GM12872 (cell line): ENCODE results near the gene SLC22A16.
A peak's percentile ranks its signal among the peaks of the same experiment; 100 is the strongest.

Experiments used
- CTCF ChIP-seq: IDR thresholded peaks from 3 replicates; pipeline ENCODE4 v1.5.1; 2011; ENCODE audit warnings: low read depth, mild to moderate bottlenecking, low read length, moderate library complexity; ENCODE audit not compliant: insufficient read depth

SLC22A16 gene

GRCh38 chr6:110458476-110458875 lies 17.9 kb downstream of the SLC22A16 start:
- no peak for TF ChIP-seq CTCF

- TF ChIP-seq CTCF, result peak; percentile 73
Measured at GRCh38 chr6:110457567-110458175, 18.7 kb downstream of the SLC22A16 start.

GRCh38 chr6:110456694-110457093 lies 19.7 kb downstream of the SLC22A16 start:
- no peak for TF ChIP-seq CTCF

GRCh38 chr6:110449541-110449895 lies 26.9 kb downstream of the SLC22A16 start:
- TF ChIP-seq CTCF, result no peak

- TF ChIP-seq CTCF, result no peak
Measured at GRCh38 chr6:110448846-110449540, 27.4 kb downstream of the SLC22A16 start.

GRCh38 chr6:110447761-110448160 lies 28.7 kb downstream of the SLC22A16 start:
- no peak for TF ChIP-seq CTCF

- no peak for TF ChIP-seq CTCF
Measured at GRCh38 chr6:110446405-110446804, 30.0 kb downstream of the SLC22A16 start.
